ENCODE data around the gene MINDY3.

- no peak for TF ChIP-seq GATA3 (IDR thresholded peaks at IDR 0.05; ENCODE audit: low read depth, low read length)
- no peak for TF ChIP-seq GATA2 (IDR thresholded peaks at IDR 0.05; ENCODE audit: low read depth, low read length)
These were observed 130.4 kb downstream of the MINDY3 start for GRCh38 chr10:15729890-15730289.

Measured in SH-SY5Y (cell line).